AG10803 (cell line): Measurements from ENCODE around the gene TSPAN14.
"Not testable (repeated sequence)": the region's sequence is repeated elsewhere in the genome, so short reads cannot be mapped to it uniquely, and the experiment has no call there.

ENCODE experiments used
- DNase-seq: peaks from one replicate; pipeline ENCODE4 v3.0.0; 2010; ENCODE audit warnings: low read depth
- H3K4me3 ChIP-seq: 2 replicates; pipeline ENCODE4 v1.5.1; 2011; ENCODE audit warnings: mild to moderate bottlenecking, low read length, control low read depth
- TF ChIP-seq, protein P1 (sequence below): conservative IDR thresholded peaks from 2 replicates; pipeline ENCODE4 v1.5.1; 2011; ENCODE audit warnings: mild to moderate bottlenecking, low read length, control low read depth, inconsistent platforms

Gene TSPAN14

DNA sequence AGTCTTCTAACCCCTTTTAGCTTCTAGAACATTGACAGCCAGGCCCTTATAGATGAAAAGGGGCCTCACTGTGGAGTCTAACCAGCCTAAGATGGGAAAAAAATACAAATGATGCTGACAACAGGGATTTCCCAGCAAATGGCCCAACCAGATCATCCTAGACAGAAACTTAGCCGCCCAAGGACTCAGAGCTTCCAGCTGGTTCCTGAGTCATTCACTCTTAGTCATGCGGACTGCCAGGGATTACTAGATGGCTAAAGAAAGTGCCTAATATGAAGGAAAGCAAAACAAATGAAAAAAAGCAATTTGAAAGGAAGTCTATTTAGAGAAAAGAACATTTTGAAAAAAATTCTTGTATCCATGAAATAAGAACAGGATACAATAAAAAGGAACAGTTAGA, 23.7 kb downstream of the TSPAN14 start:
- no peak overlapping the region for H3K4me3 ChIP-seq
- DNase-seq = peak; percentile 58
- TF ChIP-seq, protein P1, sequence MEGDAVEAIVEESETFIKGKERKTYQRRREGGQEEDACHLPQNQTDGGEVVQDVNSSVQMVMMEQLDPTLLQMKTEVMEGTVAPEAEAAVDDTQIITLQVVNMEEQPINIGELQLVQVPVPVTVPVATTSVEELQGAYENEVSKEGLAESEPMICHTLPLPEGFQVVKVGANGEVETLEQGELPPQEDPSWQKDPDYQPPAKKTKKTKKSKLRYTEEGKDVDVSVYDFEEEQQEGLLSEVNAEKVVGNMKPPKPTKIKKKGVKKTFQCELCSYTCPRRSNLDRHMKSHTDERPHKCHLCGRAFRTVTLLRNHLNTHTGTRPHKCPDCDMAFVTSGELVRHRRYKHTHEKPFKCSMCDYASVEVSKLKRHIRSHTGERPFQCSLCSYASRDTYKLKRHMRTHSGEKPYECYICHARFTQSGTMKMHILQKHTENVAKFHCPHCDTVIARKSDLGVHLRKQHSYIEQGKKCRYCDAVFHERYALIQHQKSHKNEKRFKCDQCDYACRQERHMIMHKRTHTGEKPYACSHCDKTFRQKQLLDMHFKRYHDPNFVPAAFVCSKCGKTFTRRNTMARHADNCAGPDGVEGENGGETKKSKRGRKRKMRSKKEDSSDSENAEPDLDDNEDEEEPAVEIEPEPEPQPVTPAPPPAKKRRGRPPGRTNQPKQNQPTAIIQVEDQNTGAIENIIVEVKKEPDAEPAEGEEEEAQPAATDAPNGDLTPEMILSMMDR = no peak

DNA sequence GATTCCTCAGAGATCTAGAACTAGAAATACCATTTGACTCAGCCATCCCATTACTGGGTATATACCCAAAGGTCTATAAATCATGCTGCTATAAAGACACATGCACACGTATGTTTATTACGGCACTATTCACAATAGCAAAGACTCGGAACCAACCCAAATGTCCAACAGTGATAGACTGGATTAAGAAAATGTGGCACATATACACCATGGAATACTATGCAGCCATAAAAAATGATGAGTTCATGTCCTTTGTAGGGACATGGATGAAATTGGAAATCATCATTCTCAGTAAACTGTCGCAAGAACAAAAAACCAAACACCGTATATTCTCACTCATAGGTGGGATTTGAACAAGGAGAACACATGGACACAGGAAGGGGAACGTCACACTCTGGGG, 26.3 kb downstream of the TSPAN14 start:
- H3K4me3 ChIP-seq = not testable (repeated sequence)

DNA sequence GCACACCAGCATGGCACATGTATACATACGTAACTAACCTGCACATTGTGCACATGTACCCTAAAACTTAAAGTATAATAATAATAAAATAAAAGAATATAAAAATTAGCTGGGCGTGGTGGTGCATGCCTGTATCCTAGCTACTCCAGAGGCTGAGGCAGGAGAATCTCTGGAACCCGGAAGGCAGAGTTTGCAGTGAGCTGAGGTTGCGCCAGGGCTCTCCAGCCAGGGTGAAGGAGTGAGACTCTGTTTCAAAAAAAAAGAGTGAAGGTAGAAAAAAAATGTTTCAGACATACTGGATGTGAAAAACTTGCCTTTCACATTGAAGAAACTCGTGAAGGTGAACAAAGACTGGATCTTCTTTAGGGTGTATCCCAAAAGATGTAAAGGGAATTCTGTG, 26.7 kb downstream of the TSPAN14 start:
- no peak for DNase-seq
- no peak overlapping the region for H3K4me3 ChIP-seq
- TF ChIP-seq, protein P1 = no peak

More for the DNA sequence above, 26.3 kb downstream of the TSPAN14 start:
- not testable (repeated sequence) for DNase-seq

DNA sequence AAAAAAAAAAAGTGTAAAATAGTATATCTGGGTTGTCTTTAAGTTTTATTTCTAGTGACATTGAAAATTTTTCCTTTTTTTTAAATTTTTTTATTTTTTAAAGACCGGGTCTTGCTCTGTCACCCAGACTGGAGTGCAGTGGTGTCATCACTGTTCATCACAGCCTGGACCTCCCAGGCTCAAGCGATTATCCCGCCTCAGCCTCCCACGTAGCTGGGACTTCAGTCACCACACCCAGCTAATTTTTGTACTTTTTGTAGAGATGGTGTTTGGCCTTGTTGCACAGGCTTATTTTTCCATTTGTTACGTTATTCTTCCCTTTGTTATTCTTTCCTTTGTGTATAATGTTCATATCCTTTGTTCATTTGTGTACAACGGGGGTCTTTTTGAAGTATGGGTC, 30.1 kb downstream of the TSPAN14 start:
- H3K4me3 ChIP-seq = no peak overlapping the region
- TF ChIP-seq, protein P1 = no peak
- DNase-seq = no peak

DNA sequence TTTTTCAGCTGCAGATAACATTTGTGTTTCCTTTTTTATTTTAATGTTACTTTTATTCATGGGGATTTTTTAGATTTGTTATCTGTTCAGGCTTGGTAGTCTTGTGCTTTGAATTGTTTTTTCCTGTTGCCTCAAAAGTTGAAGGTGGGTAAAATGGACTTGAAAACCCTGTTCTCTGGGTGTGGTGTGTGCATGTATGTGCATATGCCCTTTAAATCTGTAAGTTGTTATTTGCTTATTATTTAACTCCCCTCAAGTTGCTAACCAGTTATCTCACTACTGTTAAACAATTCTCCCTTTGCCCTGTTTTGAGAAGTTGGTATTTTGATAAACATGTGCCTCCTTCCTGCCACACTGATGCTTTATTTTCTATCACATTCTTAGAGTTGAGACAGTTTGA, 30.6 kb downstream of the TSPAN14 start:
- TF ChIP-seq, protein P1 = no peak
- DNase-seq = no peak
- no peak overlapping the region for H3K4me3 ChIP-seq

DNA sequence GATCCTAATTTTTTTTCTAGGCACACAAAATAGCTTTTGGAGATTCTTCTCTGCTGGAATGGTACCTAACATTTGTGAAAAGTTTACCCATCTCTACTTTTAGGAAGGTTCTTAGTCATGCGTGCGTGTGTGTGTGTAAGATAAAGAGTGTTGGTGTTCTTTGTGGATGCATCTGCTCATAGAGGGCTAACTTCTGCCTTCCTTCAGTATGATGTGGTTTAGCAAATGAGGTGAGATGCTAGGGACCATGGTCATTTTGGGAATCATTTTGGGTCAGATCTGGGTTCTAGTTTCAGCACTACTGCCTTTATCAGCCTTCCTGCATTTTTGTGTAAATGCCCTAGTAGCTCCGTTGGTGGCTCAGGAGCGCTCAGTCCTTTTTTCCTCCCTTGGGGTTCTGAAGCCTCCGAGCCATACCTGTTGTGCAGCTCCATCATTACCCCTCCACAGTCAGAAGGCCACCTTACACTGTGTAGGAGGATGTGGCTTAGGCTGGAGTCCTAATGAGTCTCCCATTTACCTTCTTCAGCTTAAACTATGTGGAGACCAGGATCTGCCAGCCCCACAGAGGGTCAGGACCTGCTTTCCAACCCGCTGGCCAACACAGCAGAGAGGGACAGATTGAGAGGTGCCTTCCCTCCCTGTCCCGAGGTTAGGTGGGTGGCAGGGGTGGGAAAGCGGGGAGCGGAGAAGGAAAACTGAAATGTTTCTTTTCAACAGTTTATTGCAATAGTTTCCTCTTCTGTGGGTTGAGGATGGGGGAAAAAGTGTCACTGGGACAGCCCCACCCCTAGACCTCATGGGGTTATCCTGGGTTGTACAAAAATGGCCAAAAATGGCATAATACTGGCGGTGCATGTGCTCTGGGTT, 31.2 kb downstream of the TSPAN14 start:
- TF ChIP-seq, protein P1 = no peak
- no peak for DNase-seq
- no peak overlapping the region for H3K4me3 ChIP-seq

DNA sequence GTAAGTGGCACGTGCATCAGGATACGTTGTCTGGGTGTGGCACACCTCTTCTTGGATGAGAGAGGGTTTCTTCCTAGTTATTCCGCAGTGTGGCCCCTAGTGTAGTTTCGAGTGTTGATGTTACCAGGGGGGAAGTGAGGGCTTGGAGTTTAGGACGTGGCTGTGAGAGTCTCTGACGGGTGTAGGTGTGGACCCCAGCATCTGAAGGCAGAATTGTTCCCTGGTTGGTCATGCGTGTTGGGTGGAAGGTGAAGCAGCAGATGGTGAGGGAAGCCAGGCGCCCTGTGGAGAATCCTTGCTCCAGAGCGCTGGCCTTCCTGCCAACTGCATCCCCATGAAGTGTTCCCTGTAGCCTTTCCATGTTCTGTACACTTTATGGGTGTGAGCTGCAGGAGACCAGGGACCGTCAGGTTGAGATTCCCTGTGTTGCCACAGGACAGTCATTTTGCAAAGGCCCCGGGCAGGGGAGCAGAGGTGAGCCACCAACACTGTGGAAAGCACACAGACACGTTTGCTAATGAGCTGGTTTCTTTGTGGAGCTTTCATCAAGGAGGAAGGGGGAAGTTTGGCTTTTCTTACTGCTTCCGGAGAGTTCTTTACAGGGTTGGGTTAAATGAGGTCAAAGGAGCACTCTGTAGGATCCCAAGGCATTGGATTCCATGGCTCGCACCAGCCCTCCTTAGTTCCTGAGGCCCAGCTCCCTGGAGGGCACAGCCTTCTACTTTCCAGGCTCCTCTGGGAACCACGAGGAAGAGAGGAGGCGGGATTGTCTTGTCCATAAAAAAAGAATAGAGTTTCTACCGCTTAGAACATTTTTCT, 32.0 kb downstream of the TSPAN14 start:
- DNase-seq = no peak
- no peak overlapping the region for H3K4me3 ChIP-seq
- TF ChIP-seq, protein P1 = no peak
